Neuronal stem cell (in vitro differentiated cells): ENCODE data around the gene C1GALT1C1L.
A peak's percentile ranks its signal among the peaks of the same experiment; 100 is the strongest.
"Not testable (repeated sequence)": the region's sequence is repeated elsewhere in the genome, so short reads cannot be mapped to it uniquely, and the experiment has no call there.

Source experiments
- DNase-seq: peaks from one replicate; pipeline ENCODE4 v3.0.0-alpha.2; 2013; ENCODE audit warnings: low spot score
- H2AFZ ChIP-seq: one replicate; pipeline ENCODE4 v1.6.1; 2013; ENCODE audit warnings: mild to moderate bottlenecking, low read length, inconsistent platforms
- H2AK5ac ChIP-seq: 2 replicates; pipeline ENCODE4 v1.6.1; 2013; ENCODE audit warnings: low read depth, mild to moderate bottlenecking, inconsistent platforms, low read length, moderate library complexity, mixed read lengths
- H2BK120ac ChIP-seq: 2 replicates; pipeline ENCODE4 v1.6.1; 2013; ENCODE audit warnings: low read depth, mild to moderate bottlenecking, inconsistent platforms, low read length, moderate library complexity, mixed read lengths
- H2BK12ac ChIP-seq: one replicate; pipeline ENCODE4 v1.6.1; 2013; ENCODE audit warnings: low read length, inconsistent platforms
- H2BK15ac ChIP-seq: 2 replicates; pipeline ENCODE4 v1.6.1; 2013; ENCODE audit warnings: mild to moderate bottlenecking, low read length, inconsistent platforms, mixed read lengths
- H2BK5ac ChIP-seq: one replicate; pipeline ENCODE4 v1.6.1; 2013; ENCODE audit warnings: inconsistent platforms, mild to moderate bottlenecking, low read length, moderate library complexity
- H3K14ac ChIP-seq: one replicate; pipeline ENCODE4 v1.6.1; 2013; ENCODE audit warnings: low read length, inconsistent platforms
- H3K18ac ChIP-seq: 2 replicates; pipeline ENCODE4 v1.6.1; 2013; ENCODE audit warnings: low read length, inconsistent platforms
- H3K23ac ChIP-seq: 2 replicates; pipeline ENCODE4 v1.6.1; 2013; ENCODE audit warnings: low read depth, mild to moderate bottlenecking, mixed read lengths, low read length, inconsistent platforms; ENCODE audit not compliant: poor library complexity
- H3K27ac ChIP-seq: replicated peaks from 3 replicates; pipeline ENCODE4 v1.5.1; 2013; ENCODE audit warnings: low read length, inconsistent platforms
- H3K27me3 ChIP-seq, 3 experiments: 2 replicates each; pipeline ENCODE4 v1.6.1; 2013; ENCODE audit warnings: low read length in 3 of 3, mild to moderate bottlenecking in 2 of 3, inconsistent platforms in 1 of 3, low read depth in 1 of 3, mixed read lengths in 1 of 3, moderate library complexity in 1 of 3; ENCODE audit not compliant: control insufficient read depth in 3 of 3, insufficient read depth in 3 of 3
- H3K36me3 ChIP-seq, 2 donors: replicated peaks in 1 of 2; 2 replicates each; pipeline ENCODE4 v1.6.1; 2013; ENCODE audit warnings: low read length in 2 of 2; ENCODE audit not compliant: control insufficient read depth in 2 of 2, insufficient read depth in 2 of 2
- H3K4ac ChIP-seq: 2 replicates; pipeline ENCODE4 v1.6.1; 2013; ENCODE audit warnings: inconsistent platforms, mild to moderate bottlenecking, low read length, moderate library complexity
- H3K4me1 ChIP-seq, 2 donors: 1 replicate in 1 of 2; 2 replicates in 1 of 2; pipeline ENCODE4 v1.6.1; 2013; ENCODE audit warnings: low read length in 2 of 2, low read depth in 1 of 2; ENCODE audit not compliant: control insufficient read depth in 2 of 2, insufficient read depth in 1 of 2
- H3K4me2 ChIP-seq: one replicate; pipeline ENCODE4 v1.6.1; 2013; ENCODE audit warnings: mild to moderate bottlenecking, low read length, inconsistent platforms; ENCODE audit not compliant: insufficient read depth, poor library complexity, severe bottlenecking
- H3K4me3 ChIP-seq, 2 donors: 2 replicates each; pipeline ENCODE4 v1.5.1; 2013; ENCODE audit warnings: low read length in 2 of 2, mild to moderate bottlenecking in 2 of 2, inconsistent platforms in 1 of 2, moderate library complexity in 1 of 2
- H3K79me1 ChIP-seq: one replicate; pipeline ENCODE4 v1.6.1; 2013; ENCODE audit warnings: low read depth, mild to moderate bottlenecking, inconsistent platforms, low read length, moderate library complexity
- H3K9ac ChIP-seq: one replicate; pipeline ENCODE4 v1.6.1; 2013; ENCODE audit warnings: mild to moderate bottlenecking, low read depth, low read length, inconsistent platforms; ENCODE audit not compliant: poor library complexity
- H3K9me3 ChIP-seq, 2 donors: replicated peaks in 1 of 2; 2 replicates each; pipeline versions ENCODE3 to v1.6.1; 2013; ENCODE audit warnings: low read length in 2 of 2, mild to moderate bottlenecking in 2 of 2, inconsistent platforms in 1 of 2, low read depth in 1 of 2, mixed read lengths in 1 of 2, moderate library complexity in 1 of 2; ENCODE audit not compliant: control insufficient read depth in 2 of 2, insufficient read depth in 1 of 2
- H4K8ac ChIP-seq: one replicate; pipeline ENCODE4 v1.6.1; 2013; ENCODE audit warnings: low read depth, mild to moderate bottlenecking, inconsistent platforms, low read length, moderate library complexity
- H4K91ac ChIP-seq: one replicate; pipeline ENCODE4 v1.6.1; 2013; ENCODE audit warnings: low read length, low read depth, mild to moderate bottlenecking, inconsistent platforms; ENCODE audit not compliant: poor library complexity
- WGBS, 2 donors: extraction: QIAGEN DNeasy Blood & Tissue Kit; methylation state at CpG; one replicate each; pipeline ENCODE4 v1.1.7; 2013; ENCODE audit warnings: missing lambda C conversion rate in 2 of 2, mixed read lengths in 1 of 2; ENCODE audit not compliant: insufficient read length in 2 of 2, insufficient replicate concordance in 1 of 2; ENCODE audit errors: extremely low coverage in 2 of 2; 5-methylcytosine and 5-hydroxymethylcytosine counted together

The C1GALT1C1L gene

DNA sequence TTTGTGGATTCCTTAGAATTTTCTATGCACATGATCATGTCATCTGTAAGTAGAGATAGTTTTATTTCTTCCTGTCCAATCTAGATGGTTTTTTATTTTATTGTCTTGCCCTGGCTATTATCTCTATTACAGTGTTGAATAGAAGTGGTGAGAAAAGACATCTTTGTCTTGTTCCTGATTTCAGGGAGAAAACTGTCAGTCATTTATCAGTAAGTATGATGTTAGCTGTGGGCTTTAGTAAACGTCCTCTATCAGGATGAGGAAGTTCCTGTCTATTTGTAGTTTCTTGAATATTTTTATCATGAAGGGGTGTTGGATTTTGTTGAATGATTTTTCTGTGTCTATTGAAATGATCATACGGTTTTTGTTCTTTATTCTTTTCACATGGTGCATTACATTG is 33.9 kb downstream of the C1GALT1C1L start:
- Histone ChIP-seq H4K91ac (no peak overlapping the region), H3K27me3 (peaks cover under 1 to 16% (median 7%) of the 10 kb centered on the region in 3 experiments), H2BK12ac (no peak overlapping the region), H2BK120ac (no peak overlapping the region), H2AK5ac (no peak overlapping the region), H2AFZ (no peak overlapping the region), H3K36me3 (no peaks in the 10 kb centered on the region), H3K23ac (no peak overlapping the region), H3K9ac (no peak overlapping the region), H3K14ac (no peak overlapping the region), H3K4me2 (no peak overlapping the region), H3K79me1 (no peaks in the 10 kb centered on the region), H3K9me3 (peaks cover 0 to 15% of the 10 kb centered on the region in 2 donors), H3K4ac (no peak overlapping the region), H4K8ac (no peak overlapping the region), H3K4me1 (no peaks in the 10 kb centered on the region), H2BK15ac (no peak overlapping the region), H3K27ac (no peak overlapping the region), H2BK5ac (no peak overlapping the region), H3K4me3 (no peak overlapping the region), H3K18ac (no peak overlapping the region)
- no CpG with 5 or more reads among the region's 2 CpGs for WGBS, 2 donors
- DNase-seq = no peak

DNA sequence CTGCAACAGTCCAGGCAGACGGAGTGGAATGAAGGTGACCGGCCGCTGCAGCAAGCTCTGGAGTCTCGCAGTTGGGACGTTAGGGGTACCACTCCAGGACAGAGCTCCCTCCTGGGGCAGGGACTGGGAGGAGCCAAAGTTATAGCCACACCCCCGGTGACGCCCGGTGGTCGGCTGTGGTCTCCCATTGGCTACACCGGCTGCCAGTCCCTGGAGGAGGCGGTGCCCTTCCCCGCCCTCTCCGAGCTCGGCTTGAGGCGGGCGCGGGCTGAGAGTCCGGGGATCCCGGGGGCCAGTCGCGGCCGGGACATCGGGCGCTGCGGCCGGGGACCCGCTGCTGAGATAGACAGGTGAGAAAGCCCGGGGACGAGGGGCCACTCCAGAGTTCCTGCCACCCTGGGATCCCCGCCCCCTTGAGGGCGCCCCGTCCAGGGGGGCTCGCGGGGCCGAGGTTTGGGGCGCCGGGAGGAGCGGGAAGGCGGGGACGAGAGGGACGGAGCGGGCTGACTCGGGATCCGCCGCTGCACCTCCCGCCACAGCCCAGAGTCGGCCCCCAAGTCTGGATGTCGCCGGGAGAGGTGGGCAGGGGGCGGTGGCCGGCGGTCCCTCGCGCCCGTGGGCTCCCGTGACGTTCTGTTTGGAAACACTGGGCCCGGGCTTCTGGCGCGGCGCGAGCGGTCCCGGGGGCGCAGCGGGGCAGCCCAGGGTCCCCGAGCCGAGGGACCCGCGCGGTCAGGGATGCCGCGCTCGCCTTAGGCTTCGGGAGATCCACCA is 39.0 kb downstream of the C1GALT1C1L start, which contains the start of gene PLEKHH2:
Gene PLEKHH2 (plus strand): TSS at position 231 of the 774 bp plus-strand sequence. CDS start 7,414 bp downstream, outside the sequence.
- no peak within 1 kb of the TSS for H3K27ac ChIP-seq
- H2BK12ac ChIP-seq = no peak within 1 kb of the TSS
- H2AFZ ChIP-seq = peak within 1 kb of the TSS; percentile 98
- H2BK5ac ChIP-seq = no peak within 1 kb of the TSS
- H2BK15ac ChIP-seq = peak within 1 kb of the TSS; percentile 49
- H3K27me3 ChIP-seq = peaks cover 2 to 31% (median 7%) of the 10 kb centered on the region in 3 experiments
- H3K14ac ChIP-seq = peak within 1 kb of the TSS; percentile 21
- DNase-seq = peak; percentile 90
- peak within 1 kb of the TSS; percentile 86 for H3K4me2 ChIP-seq
- H2BK120ac ChIP-seq = no peak within 1 kb of the TSS
- H4K91ac ChIP-seq = no peak within 1 kb of the TSS
- no peak within 1 kb of the TSS for H3K4ac ChIP-seq
- peaks cover 0 to 15% of the 10 kb centered on the region in 2 donors for H3K9me3 ChIP-seq
- H3K79me1 ChIP-seq = no peaks in the 10 kb centered on the region
- H3K4me3 ChIP-seq = peak within 1 kb of the TSS; percentile 52 to 87
- no peak within 1 kb of the TSS for H4K8ac ChIP-seq
- no peak within 1 kb of the TSS for H2AK5ac ChIP-seq
- H3K23ac ChIP-seq = peak within 1 kb of the TSS; percentile 55
- no peaks in the 10 kb centered on the region for H3K36me3 ChIP-seq
- peak within 1 kb of the TSS; percentile 89 for H3K18ac ChIP-seq
- WGBS, 2 donors = no CpG with 5 or more reads among the region's 75 CpGs
- H3K9ac ChIP-seq = peak within 1 kb of the TSS; percentile 90
- H3K4me1 ChIP-seq = peaks cover 0 to 6% of the 10 kb centered on the region in 2 donors

DNA sequence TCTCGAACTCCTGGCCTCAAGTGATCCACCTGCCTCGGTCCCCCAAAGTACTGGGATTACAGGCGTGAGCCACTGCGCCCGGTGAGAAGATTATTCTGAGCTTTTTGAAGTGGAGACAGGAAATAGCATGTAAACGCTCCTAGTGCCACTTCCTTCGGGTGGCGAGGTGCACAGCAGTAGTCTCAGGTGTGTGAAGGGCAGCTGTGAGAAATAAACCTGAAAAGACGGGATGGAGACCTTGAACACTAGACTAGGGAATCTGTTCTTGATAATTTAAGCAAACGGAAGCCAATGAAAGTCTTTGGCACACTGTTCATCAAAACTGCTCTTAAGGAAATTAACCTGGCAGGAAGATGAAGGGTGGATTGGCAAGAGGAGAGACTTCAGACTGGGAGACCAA is 39.6 kb downstream of the C1GALT1C1L start:
- Histone ChIP-seq H3K27ac (no peak overlapping the region), H2BK120ac (no peak overlapping the region), H2AFZ (peak overlapping the region; percentile 98), H3K4ac (no peak overlapping the region), H3K4me3 (peak overlapping the region in 1 of 2 donors; percentile 52), H4K91ac (no peak overlapping the region), H3K14ac (no peak overlapping the region), H3K79me1 (no peaks in the 10 kb centered on the region), H2AK5ac (no peak overlapping the region), H2BK12ac (no peak overlapping the region), H2BK15ac (no peak overlapping the region), H3K23ac (no peak overlapping the region), H4K8ac (no peak overlapping the region), H3K4me2 (peak overlapping the region; percentile 51), H3K18ac (no peak overlapping the region), H3K27me3 (peaks cover 2 to 37% (median 7%) of the 10 kb centered on the region in 3 experiments), H3K4me1 (peaks cover 0 to 6% of the 10 kb centered on the region in 2 donors), H3K9ac (no peak overlapping the region), H3K9me3 (peaks cover 0 to 15% of the 10 kb centered on the region in 2 donors), H3K36me3 (no peaks in the 10 kb centered on the region), H2BK5ac (no peak overlapping the region)
- no peak for DNase-seq
- WGBS, 2 donors = no CpG with 5 or more reads among the region's 10 CpGs

GRCh38 chr2:43636153-43636552 is 40.1 kb downstream of the C1GALT1C1L start:
- not testable (repeated sequence) for H3K18ac ChIP-seq, H3K14ac ChIP-seq, H4K8ac ChIP-seq, H3K79me1 ChIP-seq, H2BK15ac ChIP-seq, H2AK5ac ChIP-seq, DNase-seq, H3K4me1 ChIP-seq, H3K4ac ChIP-seq, H3K27ac ChIP-seq, H3K4me2 ChIP-seq, H3K23ac ChIP-seq, H2BK120ac ChIP-seq, H3K4me3 ChIP-seq, H3K9ac ChIP-seq, H2AFZ ChIP-seq, H4K91ac ChIP-seq, H2BK5ac ChIP-seq, H2BK12ac ChIP-seq, H3K36me3 ChIP-seq
- WGBS, 2 donors = no CpG with 5 or more reads among the region's 12 CpGs
- Histone ChIP-seq H3K27me3 (peaks cover 2 to 42% (median 7%) of the 10 kb centered on the region in 3 experiments), H3K9me3 (peaks cover 0 to 15% of the 10 kb centered on the region in 2 donors)
